Right kidney (tissue), 1 donor: ENCODE results near the gene PSMD8.
"Not testable (repeated sequence)": the region's sequence is repeated elsewhere in the genome, so short reads cannot be mapped to it uniquely, and the experiment has no call there.

Source experiments
- DNase-seq: peaks from one replicate; pipeline ENCODE4 v3.0.0-alpha.2; 2016

Gene PSMD8

DNA sequence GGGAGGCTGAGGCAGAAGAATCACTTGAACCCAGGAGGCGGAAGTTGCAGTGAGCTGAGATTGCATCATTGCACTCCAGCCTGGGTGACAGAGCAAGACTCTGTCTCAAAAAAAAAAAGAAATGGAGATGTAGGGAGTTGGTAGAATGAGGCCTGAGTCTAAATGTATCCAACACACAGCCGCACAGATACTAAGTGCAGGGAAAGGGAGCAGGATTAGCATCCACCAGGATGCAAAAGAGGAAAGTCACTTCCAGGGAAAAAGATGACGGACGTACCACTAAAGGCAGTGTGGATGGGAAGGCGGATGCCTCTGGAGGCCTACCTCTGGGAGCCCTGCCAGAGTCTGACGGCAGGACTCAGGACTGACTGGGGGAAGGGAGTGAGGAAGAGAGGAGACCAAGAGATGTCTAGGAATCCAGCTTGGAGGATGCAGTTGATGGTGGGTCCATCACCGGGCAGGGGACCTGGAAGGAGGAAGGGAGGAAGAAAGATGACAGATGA lies 35.3 kb downstream of the PSMD8 start:
- no peak for DNase-seq

DNA sequence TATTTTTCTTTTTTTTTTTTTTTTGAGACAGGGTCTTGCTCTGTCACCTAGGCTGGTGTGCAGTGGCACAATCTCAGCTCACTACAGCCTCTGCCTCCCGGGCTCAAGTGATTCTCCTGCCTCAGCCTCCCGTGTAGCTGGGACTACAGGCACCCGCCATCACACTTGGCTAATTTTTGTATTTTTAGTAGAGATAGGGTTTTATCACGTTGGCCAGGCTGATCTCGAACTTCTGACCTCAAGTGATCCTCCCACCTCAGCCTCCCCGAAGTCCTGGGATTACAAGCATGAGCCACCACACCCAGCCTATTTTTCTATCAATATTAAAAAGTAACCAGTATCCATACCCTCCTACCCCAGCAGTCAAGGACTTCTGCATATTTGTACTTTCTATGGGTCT lies 36.0 kb downstream of the PSMD8 start:
- DNase-seq: not testable (repeated sequence)

DNA sequence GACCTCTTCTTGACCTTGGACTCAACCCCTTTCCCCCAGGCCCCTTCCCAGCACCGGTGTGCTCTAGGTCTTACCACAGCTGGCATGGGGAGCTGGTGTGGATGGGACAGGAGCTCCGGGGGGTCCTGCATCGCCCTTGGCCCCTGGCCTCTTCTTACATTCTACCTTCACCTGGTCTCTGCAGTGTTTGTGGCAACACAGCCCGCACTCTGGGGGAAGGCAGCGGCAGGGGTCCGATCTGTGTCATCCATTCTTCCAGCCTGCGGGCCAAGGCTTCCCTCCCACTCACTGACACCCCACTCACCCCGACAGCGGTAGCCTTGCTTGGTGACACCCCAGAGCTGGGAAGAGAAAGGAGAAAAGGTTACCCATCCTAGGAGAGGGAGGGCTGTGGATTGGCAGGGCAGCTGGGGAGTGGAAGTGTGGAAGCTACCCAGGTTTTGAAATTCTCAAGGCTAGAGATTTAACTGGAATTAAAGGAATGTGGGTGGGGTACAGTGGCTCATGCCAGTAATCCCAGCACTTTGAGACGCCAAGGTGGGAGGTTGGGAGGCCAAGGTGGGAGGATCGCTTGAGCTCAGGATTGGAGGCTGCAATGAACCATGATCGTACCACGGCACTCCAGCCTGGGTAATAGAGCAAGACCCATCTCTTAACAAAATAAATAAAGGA lies 36.8 kb downstream of the PSMD8 start:
- no peak for DNase-seq

DNA sequence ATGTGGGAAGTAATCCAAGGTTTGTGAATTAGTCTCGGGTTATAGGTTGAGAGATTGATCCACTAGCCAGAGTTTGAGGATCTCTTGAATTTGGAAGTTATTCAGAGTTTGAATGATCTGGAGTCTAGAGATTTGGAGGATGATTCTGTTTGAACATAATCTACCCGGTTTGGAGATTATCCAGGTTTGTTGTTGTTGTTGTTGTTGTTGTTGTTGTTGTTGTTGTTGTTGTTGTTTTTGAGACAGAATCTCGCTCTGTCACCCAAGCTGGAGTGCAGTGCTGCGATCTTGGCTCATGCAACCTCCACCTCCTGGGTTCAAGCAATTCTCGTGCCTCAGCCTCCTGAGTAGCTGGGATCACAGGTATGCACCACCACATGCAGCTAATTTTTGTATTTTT lies 37.5 kb downstream of the PSMD8 start:
- DNase-seq: not testable (repeated sequence)

DNA sequence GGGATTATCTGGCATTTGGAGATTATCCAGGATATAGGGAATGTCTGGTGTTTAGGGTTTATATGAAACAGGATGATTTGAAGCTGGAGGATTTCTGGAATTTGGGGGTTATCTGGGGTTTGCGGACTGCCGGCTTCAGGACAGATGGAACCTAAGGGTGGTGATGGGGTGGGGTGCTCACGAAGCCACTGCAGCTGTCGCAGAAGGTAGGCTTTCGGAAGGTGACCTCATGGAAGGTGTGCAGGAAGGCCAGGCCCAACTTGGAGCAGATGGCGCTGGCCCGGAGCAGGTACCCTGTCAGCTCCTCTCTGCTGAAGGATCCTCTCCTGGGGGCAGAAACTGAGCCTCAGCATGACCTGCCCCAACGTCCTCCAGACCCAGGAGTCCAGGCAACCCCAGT lies 38.1 kb downstream of the PSMD8 start:
- DNase-seq: no peak

DNA sequence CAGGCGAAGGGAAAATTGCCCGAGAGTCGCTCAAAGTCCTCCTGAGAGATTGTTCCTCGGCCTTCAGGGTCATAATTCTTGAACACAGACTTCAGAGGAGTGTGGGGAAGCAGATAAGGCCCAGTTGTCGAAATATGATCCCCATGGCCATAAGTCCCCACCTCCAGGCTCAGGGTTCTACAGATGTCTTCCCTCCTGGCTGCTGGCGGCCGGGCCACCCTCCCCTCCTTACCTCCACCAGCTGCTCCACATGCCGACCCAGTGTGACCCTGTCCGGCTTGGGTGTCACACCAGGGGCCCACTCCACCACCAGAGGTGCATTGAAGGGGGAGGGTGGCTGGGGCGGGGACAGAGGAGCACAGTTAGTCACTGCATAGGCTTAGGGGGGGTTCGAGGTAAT lies 38.6 kb downstream of the PSMD8 start:
- DNase-seq: no peak

DNA sequence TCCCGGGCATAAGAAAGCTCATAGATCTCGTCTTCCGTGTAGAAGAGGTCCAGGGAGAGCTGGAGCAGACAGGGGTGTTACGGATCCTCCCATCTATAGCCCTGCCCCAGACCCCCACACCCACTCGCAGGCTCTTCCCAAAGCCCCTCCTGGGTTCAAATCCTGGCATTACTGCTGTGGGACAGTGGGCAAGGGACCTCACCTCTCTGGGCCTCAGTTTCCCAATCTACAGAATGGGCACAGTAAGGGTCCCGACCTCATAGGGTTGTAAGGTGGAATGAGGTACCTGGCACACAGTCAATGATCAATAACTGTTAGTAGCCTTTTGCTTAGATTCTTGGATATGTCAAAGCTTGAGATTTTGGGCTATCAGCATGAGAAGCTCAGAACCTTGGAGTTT lies 39.0 kb downstream of the PSMD8 start:
- no peak for DNase-seq

DNA sequence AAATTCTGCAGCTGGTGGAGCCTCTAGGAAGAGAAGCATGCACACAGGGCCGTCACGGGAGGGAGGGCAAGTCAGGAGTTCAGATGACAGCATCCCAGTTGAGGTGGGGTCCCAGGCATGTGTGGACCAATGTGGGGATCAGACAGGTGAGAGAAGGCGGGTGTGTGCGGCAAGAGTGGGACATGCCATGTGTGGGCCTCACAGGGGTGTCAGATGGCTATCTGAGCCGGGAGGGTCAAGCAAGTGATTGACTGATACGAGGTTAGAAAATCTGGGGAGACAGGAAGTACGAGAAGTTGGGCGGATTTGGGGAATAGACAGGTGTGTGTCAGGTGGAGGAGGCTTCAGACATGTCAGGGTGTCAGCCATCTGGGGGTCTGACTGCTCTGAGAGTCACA lies 42.8 kb downstream of the PSMD8 start:
- DNase-seq: no peak

DNA sequence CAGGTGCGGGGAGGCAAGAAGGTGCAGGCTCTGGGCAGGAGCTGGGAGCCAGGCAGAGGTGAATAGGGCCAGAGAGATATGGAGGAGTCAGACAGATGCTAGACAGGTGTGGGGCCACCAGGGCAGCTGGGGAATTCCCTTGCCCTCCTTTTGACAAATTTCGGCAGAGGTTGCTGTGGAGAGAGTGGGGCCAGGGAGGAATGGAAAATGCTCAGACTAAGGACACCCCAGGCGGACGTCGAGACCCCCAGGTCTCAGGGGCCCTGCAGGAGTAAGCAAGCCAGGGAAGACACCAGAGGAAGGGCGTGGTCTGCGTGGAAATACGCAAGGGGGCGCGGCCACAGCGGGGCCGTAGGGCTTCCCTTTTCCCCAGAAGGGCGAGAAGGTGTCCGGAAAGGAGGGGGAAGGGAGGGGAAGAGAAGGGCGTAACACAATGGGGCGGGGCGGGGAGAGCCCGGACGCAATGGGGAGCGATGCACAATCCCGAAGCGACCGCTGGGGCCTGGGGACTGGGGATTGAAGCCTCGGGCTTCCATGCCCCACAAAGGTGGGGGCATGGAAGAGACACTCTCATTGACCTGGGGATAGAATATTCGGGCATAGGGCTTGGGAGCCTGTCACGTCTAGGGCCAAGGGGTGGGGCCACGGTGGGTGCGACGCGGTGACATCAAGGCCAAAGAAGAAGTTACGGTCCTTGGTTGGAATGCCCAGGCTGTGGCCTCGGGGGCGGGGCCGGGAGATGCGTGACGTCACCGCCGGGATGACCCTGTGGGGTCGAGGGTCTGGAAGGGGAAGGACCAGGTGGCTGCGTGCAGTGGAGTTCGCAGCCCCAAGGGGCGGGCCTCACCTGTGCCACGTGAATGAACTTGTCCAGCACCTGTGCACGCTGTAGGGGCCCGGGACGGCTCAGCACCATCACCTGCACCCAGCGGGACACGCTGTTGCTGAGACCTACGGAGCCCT lies 43.5 kb downstream of the PSMD8 start:
- DNase-seq: peak; percentile 28

DNA sequence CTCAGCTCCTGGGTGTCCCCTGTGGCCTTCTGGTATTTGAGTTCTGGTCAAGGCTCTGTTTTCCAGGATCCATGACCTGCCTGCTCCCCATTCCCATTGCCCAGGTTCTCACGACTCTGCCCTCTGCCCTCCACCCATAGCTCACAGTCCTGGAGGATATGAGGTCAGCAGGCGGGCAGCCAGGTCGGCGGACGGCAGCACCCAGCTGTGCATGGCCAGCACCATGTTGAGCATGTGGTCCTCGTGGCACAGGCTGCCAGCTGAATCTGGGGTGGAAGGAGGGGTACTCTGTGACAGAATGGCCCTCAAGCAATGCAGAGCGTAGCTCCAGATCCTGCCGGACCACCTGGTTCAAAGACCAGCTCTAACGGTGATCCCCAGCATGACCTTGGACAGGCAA lies 46.6 kb downstream of the PSMD8 start:
- no peak for DNase-seq

DNA sequence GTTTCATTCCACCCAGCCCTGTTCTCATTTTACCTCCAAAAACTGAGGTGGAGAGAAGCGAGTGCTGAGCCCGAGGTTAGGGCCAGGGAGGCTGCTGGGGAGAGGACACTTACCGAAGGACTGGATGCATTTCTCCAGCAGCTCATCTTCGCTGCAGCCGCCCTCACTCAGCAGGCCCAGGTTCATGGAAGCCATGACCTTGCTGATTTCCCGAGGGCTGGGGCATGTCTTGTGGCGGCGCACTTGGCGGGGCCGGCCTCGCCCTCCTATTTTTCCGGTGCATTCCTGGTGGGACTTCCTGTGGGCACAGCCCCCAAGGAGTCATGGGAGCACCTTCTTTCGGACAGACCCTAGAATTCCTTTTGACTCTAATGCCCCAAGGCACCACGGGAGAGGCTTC lies 47.5 kb downstream of the PSMD8 start:
- no peak for DNase-seq

DNA sequence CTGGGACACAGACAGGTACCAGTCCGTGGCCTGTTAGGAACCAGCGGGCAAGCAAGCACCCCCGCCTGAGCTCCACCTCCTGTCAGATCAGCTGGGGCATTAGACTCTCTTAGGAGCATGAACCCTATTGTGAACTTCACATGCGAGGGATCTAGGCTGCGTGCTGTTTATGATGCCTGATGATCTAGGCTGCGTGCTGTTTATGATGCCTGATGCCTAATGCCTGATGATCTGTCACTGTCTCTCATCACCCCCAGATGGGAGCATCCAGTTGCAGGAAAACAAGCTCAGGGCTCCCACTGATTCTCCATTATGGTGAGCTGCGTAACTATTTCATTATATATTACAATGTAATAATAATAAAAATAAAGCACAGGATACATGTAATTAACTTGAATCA lies 48.1 kb downstream of the PSMD8 start:
- DNase-seq: no peak

DNA sequence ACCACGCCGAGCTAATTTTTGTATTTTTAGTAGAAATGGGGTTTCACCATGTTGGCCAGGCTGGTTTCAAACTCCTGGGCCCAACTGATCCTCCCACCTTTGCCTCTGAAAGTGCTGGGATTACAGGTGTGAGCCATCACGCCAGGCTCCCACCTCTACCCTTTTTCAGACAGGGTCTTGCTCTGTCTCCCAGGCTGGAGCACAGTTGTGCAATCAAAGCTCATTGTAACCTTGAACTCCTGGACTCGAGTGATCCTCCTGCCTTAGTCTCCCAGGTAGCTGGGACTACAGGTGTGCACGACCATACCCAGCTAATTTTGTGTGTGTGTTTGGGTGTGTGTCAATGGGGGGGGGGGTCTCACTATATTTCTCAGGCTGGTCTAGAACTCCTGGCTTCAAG lies 49.9 kb downstream of the PSMD8 start:
- DNase-seq: no peak

DNA sequence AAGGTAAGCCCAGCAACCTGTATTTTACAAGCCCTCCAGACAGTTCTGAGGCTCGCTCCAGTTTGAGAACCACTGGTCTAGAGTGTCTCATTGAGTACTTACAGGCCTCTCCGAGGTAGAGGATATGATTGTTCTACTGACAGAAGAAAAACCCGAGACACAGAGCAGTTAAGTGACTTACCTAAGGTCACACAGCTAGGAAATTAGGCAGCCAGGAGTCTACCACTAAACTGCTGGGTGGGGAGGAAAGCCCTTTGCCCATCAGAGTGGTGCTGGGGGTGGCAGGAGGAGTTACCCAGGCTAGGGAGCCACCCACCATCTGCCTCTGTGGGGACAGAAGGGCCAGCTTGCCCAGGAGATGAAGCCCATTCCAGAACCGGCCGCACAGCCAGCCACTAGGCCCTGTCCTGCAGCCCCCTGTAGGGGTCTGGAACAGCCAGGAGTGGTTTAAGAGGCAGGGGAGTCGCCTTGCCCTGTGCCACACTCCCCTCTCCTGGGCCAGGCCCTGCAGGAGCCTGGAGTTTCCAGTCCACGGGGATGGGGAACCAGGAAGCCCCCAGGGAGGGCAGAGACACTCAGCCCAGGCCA lies 50.9 kb downstream of the PSMD8 start:
- DNase-seq: no peak

DNA sequence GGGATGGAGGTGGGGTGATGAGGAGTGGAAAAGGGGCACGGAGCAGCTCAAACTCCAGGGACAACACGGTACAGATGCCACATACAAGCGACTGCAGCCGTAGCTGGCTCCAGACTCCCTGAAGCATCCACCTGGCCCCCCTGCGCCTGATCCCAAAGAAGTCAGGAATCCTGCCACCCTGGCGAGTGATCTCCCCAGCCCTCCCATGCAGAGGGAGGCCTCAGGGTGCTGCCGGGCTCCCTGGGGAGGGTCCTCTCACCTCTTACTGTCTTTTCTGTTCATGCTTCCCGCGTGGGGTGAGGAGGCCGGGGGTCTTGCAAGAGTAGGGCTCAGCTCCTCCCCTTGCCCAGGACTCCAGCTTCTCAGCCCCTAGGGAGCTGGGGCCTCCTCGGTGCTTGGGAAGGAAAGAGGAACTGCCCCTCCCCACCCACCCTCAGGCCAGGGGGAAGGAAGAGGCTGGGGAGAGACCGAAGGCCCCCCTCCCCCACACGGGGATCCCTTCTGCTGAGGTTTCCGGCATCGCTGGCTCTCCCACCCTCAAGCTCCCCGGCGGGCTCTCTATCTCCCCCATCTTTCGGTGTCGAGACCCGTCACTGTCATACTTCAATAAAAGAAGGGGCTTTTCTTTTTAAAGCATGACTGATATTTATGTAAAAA lies 51.6 kb downstream of the PSMD8 start, which contains the start of gene RASGRP4:
RASGRP4 (minus strand) TSS at position 410 of the 657 bp plus-strand sequence; CDS start at position 282, 128 bp downstream.
- no peak for DNase-seq

DNA sequence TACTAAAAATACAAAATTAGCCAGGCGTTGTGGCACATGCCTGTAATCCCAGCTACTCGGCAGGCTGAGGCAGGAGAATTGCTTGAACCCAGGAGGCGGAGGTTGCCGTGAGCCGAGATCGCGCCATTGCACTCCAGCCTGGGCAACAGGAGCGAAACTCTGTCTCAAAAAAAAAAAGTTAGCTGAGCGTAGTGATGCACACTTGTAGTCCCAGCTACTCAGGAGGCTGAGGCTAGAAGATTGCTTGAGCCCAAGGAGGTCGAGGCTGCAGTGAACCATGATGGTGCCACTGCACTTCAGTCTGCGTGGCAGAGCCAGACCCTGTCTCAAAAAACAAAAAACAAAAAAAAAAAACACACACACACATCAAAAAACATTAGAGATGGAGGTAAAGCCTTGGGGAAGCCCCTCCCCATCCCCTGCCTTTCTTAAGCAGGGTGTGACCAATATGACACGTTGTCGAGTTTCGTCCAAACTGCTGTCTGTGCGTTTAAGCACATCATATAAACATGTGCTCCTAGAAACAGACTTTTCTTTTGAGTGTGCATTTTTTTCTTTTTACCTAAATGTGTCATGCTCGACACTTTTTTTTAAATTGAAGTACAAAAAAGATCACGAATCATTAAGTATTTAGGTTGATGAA lies 52.8 kb downstream of the PSMD8 start:
- not testable (repeated sequence) for DNase-seq

DNA sequence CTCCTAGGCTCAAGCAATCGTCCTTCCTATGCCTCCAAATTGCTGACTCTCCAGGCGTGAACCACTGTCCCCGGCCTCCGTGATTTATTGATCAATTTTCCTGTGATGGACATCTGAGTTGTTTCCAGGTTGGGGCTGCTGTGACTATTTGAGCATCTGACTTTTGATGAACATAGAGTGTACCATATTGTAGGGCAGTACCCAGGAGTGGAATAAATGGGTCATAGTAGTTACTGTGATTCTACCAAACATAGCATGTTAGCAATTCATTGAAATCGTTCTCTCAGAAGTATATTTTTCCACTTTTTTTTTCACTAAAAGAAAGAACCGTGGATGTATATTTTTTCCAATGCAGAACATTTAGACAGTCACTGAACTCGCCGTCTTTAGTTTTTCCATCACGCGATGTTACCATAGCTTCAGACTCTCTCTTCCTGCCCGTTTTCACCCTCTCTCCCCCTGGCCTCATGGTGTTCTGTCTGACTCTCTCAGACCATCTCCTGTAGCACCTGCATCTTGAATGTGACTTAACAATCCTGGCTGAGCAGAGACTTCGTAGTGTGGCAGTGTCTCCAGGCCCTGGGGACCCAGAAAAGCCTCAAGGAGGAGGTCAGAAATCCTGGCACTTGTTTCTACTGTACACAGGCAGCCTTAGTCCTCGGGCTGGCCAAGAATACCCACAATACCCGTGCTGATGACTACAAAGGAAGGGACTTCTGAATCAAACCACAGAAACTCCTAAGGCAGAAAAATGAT lies 54.9 kb downstream of the PSMD8 start:
- DNase-seq: no peak

DNA sequence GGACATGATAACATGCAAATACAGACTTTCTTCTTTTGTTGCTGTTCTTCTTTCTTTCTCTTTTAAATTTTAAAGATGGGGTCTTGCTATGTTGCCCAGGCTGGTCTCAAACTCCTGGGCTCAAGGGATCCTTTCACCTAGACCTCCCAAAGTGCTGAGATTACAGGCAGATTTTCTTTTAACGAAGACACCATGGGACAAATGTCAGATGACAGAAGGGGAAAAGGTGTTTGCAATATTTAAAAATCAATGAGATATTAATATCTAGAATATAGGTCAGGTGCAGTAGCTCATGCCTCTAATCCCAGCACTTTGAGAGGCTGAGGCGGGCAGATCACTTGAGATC lies 55.4 kb downstream of the PSMD8 start:
- DNase-seq: no peak

DNA sequence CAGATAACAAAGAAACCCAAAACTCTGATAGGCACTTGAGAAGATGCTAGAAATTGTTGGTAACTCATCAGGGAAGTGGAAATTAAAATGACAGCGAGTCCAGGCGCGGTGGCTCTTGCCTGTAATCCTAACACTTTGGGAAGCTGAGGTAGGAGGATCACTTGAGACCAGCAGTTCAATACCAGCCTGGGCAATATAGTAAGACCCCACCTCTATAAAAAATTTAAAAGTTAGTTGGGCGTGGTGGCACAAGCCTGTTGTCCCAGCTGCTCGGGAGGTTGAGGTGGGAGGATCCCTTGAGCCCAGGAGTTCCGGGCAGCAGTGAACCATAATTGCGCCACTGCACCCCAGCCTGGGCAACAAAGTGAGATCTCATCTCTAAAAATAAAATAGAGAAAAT lies 56.6 kb downstream of the PSMD8 start:
- no peak for DNase-seq

DNA sequence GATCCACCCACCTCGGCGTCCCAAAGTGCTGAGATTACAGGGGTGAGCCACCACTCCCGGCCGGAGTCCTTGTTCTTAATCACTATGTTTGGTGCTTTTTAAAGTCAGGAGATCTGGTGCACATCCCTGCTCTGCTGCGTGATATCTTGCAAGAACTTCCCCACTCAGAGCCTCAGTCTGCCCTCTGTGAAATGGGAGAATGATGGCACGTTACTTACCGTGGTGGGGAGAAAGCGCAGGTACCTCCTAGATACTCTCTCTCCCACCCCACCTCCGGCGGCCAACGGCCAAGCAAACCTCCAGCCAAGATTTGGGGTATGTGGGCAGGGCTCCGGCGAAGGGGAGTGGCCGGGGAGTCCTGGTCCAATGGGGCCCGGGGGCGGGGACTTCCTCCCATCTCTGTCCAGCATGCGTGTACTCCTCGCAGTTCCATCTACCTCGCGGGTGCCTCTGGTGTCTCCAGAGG lies 58.9 kb downstream of the PSMD8 start, which contains the start of gene RYR1:
RYR1 (plus strand) TSS at position 424 of the 466 bp plus-strand sequence. CDS start 139 bp downstream, outside the sequence.
- DNase-seq: no peak
